GM23248 (cell line): Measurements from ENCODE around the gene TRAPPC3. TPM values are rescaled to one million over a fixed set of nuclear protein-coding genes. Genes with fewer than 3 reads are reported as not detected.

Source experiments
- DNase-seq: peaks from one replicate; pipeline ENCODE4 v3.0.0-alpha.2; 2015
- H2AFZ ChIP-seq: fragments of 200-600 bp; sonication (generic); 2 replicates; pipeline ENCODE4 v1.6.1; 2016; ENCODE audit warnings: antibody characterized with exemption
- H3F3A ChIP-seq: fragments of 200-600 bp; sonication (generic); 2 replicates; pipeline ENCODE4 v1.6.1; 2016; ENCODE audit warnings: mild to moderate bottlenecking, antibody characterized with exemption, mixed run types; ENCODE audit not compliant: insufficient read depth
- H3K27ac ChIP-seq: fragments of 200-600 bp; sonication (generic); 2 replicates; pipeline ENCODE4 v1.5.1; 2016; ENCODE audit warnings: mild to moderate bottlenecking
- H3K27me3 ChIP-seq: fragments of 200-600 bp; sonication (generic); replicated peaks from 2 replicates; pipeline ENCODE4 v1.6.1; 2016; ENCODE audit warnings: mild to moderate bottlenecking; ENCODE audit not compliant: insufficient read depth
- H3K36me3 ChIP-seq: fragments of 200-600 bp; sonication (generic); 2 replicates; pipeline ENCODE4 v1.6.1; 2016; ENCODE audit warnings: low read depth, mild to moderate bottlenecking
- H3K4me1 ChIP-seq: fragments of 200-600 bp; sonication (generic); 2 replicates; pipeline ENCODE4 v1.6.1; 2016; ENCODE audit warnings: mild to moderate bottlenecking; ENCODE audit not compliant: insufficient read depth
- H3K4me2 ChIP-seq: fragments of 200-600 bp; sonication (generic); one replicate; pipeline ENCODE4 v1.6.1; 2016; ENCODE audit warnings: mild to moderate bottlenecking; ENCODE audit not compliant: unreplicated experiment
- H3K4me3 ChIP-seq: fragments of 200-600 bp; sonication (generic); 2 replicates; pipeline ENCODE4 v1.5.1; 2016; ENCODE audit warnings: mild to moderate bottlenecking
- H3K79me2 ChIP-seq: fragments of 200-600 bp; sonication (generic); 2 replicates; pipeline ENCODE4 v1.6.1; 2016; ENCODE audit warnings: mild to moderate bottlenecking; ENCODE audit not compliant: insufficient read depth
- H3K9ac ChIP-seq: fragments of 200-600 bp; sonication (generic); 2 replicates; pipeline ENCODE4 v1.6.1; 2016; ENCODE audit warnings: mild to moderate bottlenecking
- H3K9me2 ChIP-seq: fragments of 200-600 bp; sonication (generic); 2 replicates; pipeline ENCODE4 v1.6.1; 2016; ENCODE audit warnings: mixed run types, mild to moderate bottlenecking, moderate library complexity; ENCODE audit not compliant: insufficient read depth
- H3K9me3 ChIP-seq: fragments of 200-600 bp; sonication (generic); one replicate; pipeline ENCODE4 v1.6.1; 2017; ENCODE audit warnings: low read depth
- H4K20me1 ChIP-seq: fragments of 200-600 bp; sonication (generic); 2 replicates; pipeline ENCODE4 v1.6.0; 2016; ENCODE audit not compliant: insufficient read depth
- EZH2 ChIP-seq: fragments of 200-600 bp; sonication (generic); IDR thresholded peaks from 2 replicates; pipeline ENCODE4 v1.6.1; 2018; ENCODE audit warnings: antibody characterized with exemption, mild to moderate bottlenecking; ENCODE audit not compliant: insufficient read depth, poor library complexity, severe bottlenecking
- EZH2phosphoT487 ChIP-seq: fragments of 200-600 bp; sonication (generic); IDR thresholded peaks from 2 replicates; pipeline ENCODE4 v1.6.1; 2018; ENCODE audit warnings: antibody characterized with exemption, moderate library complexity, mild to moderate bottlenecking, low read depth; ENCODE audit not compliant: insufficient read depth
- WGBS, 2 experiments: methylation state at CpG; one replicate each; pipeline ENCODE4 v1.1.6; 2015 to 2017; ENCODE audit warnings: low lambda C conversion rate in 2 of 2, low coverage in 1 of 2; ENCODE audit errors: missing lambda C conversion rate in 2 of 2; 5-methylcytosine and 5-hydroxymethylcytosine counted together
- in situ Hi-C: fragments of 300-500 bp; cut with MboI; formaldehyde crosslinking; loops from 2 replicates; pipeline ENCODE4 v1.15.0; 2020
- polyA plus RNA-seq: library from polyadenylated mRNA; unstranded; fragments of >200 nt; fragmentation: Nextera tagmentation; extraction: Ambion mirVana; gene quantifications from 2 replicates; pipeline ENCODE4 v1.2.1, GENCODE V29; 2016
- total RNA-seq: library from RNA; depleted of rRNA; stranded (reverse); fragments of >200 nt; shearing (Covaris generic); gene quantifications from 2 replicates; pipeline ENCODE4 v1.2.3, GENCODE V29; 2014

Gene TRAPPC3
- total and polyA plus RNA-seq, 2 experiments from 2014 or later, result 112 to 134 TPM

- WGBS, 2 experiments, result 96 to 99% methylated on average over 5 of the region's 5 CpGs
- no peaks in the 10 kb centered on the region for H3K9me2 ChIP-seq
- H3K4me3 ChIP-seq, result no peak overlapping the region
- H3K4me1 ChIP-seq, result 0 out of 2 replicates have a peak, but pooled peaks cover 3% of the 10 kb centered on the region
- no peaks in the 10 kb centered on the region for H3K9me3 ChIP-seq
- no peaks in the 10 kb centered on the region for H3K79me2 ChIP-seq
- H3K9ac ChIP-seq, result no peak overlapping the region
- H3K36me3 ChIP-seq, result no peaks in the 10 kb centered on the region
- no peaks in the 10 kb centered on the region for H3K27me3 ChIP-seq
- no peaks in the 10 kb centered on the region for H3F3A ChIP-seq
- in situ Hi-C loops, result loop anchor here (10.0 kb wide), 1 partner anchor 193 kb away; no protein-coding TSS in a partner anchor
- no peak for DNase-seq
- H3K27ac ChIP-seq, result no peak overlapping the region
- no peaks in the 10 kb centered on the region for H4K20me1 ChIP-seq
- H3K4me2 ChIP-seq, result no peak overlapping the region
- no peak overlapping the region for H2AFZ ChIP-seq
- TF ChIP-seq EZH2phosphoT487, result no peak
- no peak for TF ChIP-seq EZH2
Observed at GRCh38 chr1:36101546-36101945, 47.7 kb downstream of the TRAPPC3 start.

GRCh38 chr1:36100376-36100775, 48.9 kb downstream of the TRAPPC3 start:
- peak overlapping the region; percentile 54 for H2AFZ ChIP-seq
- WGBS, 2 experiments, result 52% methylated on average over 6 of the region's 6 CpGs
- TF ChIP-seq EZH2 (no peak), EZH2phosphoT487 (no peak)

DNA sequence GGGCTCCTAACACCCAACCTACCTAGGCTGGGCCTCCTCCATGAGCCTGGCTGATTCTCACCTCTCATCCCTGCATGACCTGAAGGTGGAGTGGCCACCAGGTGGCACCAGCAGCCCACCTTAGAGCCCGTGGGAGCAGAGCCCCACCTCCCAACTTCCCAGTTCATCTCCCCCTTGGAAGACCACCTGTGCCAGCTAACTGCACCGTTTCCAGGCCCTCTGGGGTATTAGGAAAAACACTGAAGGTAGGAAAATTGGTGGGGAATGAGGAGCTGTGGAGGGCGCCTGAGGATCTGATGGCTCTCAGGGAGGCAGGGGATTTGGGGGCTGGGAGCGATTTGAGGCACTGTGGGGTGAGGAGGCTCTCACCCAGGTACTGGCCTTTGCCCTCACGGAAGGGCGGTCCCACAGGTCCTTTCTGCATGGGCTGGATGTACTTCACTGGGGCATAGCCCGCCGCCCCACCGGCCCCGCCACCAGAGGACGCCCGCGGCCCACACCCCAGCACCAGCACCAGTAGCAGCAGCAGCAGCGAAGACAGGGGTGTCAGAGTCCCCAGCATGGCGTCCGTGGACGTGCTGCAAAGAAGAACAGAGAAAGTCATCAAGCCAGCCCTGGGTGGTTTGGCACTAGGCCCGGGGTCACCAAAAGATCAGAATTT, 49.5 kb downstream of the TRAPPC3 start:
- in situ Hi-C loops, result loop anchor here (10.0 kb wide), 1 partner anchor 195 kb away; no protein-coding TSS in a partner anchor
- H3K9ac ChIP-seq, result no peak overlapping the region
- no peak for TF ChIP-seq EZH2phosphoT487
- H3K4me3 ChIP-seq, result no peak overlapping the region
- H4K20me1 ChIP-seq, result no peaks in the 10 kb centered on the region
- no peaks in the 10 kb centered on the region for H3K9me2 ChIP-seq
- peaks cover 7% of the 10 kb centered on the region; the same call in 1 of the 2 replicates for H3F3A ChIP-seq
- H2AFZ ChIP-seq, result peak overlapping the region; percentile 54
- WGBS, 2 experiments, result 34 to 36% methylated on average over 12 to 18 of the region's 18 CpGs
- H3K9me3 ChIP-seq, result no peaks in the 10 kb centered on the region
- H3K4me2 ChIP-seq, result peak overlapping the region; percentile 14
- H3K79me2 ChIP-seq, result no peaks in the 10 kb centered on the region
- no peaks in the 10 kb centered on the region for H3K27me3 ChIP-seq
- DNase-seq, result peak; percentile 79
- no peak overlapping the region for H3K27ac ChIP-seq
- H3K4me1 ChIP-seq, result 0 out of 2 replicates have a peak, but pooled peaks cover 3% of the 10 kb centered on the region
- H3K36me3 ChIP-seq, result no peaks in the 10 kb centered on the region

More at GRCh38 chr1:36100376-36100775, 48.9 kb downstream of the TRAPPC3 start:
- H3K9me2 ChIP-seq, result no peaks in the 10 kb centered on the region
- H3K9me3 ChIP-seq, result no peaks in the 10 kb centered on the region
- no peaks in the 10 kb centered on the region for H3K36me3 ChIP-seq
- in situ Hi-C loops, result loop anchor here (10.0 kb wide), 1 partner anchor 194 kb away; no protein-coding TSS in a partner anchor
- DNase-seq, result peak; percentile 34
- peaks cover 4% of the 10 kb centered on the region; the same call in 1 of the 2 replicates for H3F3A ChIP-seq
- no peaks in the 10 kb centered on the region for H3K79me2 ChIP-seq
- H3K9ac ChIP-seq, result no peak overlapping the region
- H3K4me2 ChIP-seq, result peak overlapping the region; percentile 14
- H3K27ac ChIP-seq, result no peak overlapping the region
- H3K4me3 ChIP-seq, result no peak overlapping the region
- no peaks in the 10 kb centered on the region for H4K20me1 ChIP-seq
- H3K27me3 ChIP-seq, result no peaks in the 10 kb centered on the region
- H3K4me1 ChIP-seq, result 0 out of 2 replicates have a peak, but pooled peaks cover 3% of the 10 kb centered on the region

- WGBS, 2 experiments, result 72 to 73% methylated on average over 11 to 13 of the region's 13 CpGs
- in situ Hi-C loops, result no loop called here
- no peak for TF ChIP-seq EZH2phosphoT487
- TF ChIP-seq EZH2, result no peak
Observed at GRCh38 chr1:36098650-36099365, 50.5 kb downstream of the TRAPPC3 start.

More at GRCh38 chr1:36098650-36099365, 50.5 kb downstream of the TRAPPC3 start:
- H4K20me1 ChIP-seq, result peaks cover 5% of the 10 kb centered on the region; the same call in 1 of the 2 replicates
- no peak overlapping the region for H2AFZ ChIP-seq
- no peaks in the 10 kb centered on the region for H3K9me2 ChIP-seq
- no peaks in the 10 kb centered on the region for H3K9me3 ChIP-seq
- 0 out of 2 replicates have a peak, but pooled peaks cover 3% of the 10 kb centered on the region for H3K4me1 ChIP-seq
- H3F3A ChIP-seq, result peaks cover 16% of the 10 kb centered on the region
- no peaks in the 10 kb centered on the region for H3K27me3 ChIP-seq
- H3K4me2 ChIP-seq, result no peak overlapping the region
- H3K9ac ChIP-seq, result no peak overlapping the region
- no peak overlapping the region for H3K27ac ChIP-seq
- no peaks in the 10 kb centered on the region for H3K79me2 ChIP-seq
- no peak overlapping the region for H3K4me3 ChIP-seq
- peaks cover 7% of the 10 kb centered on the region; the same call in 1 of the 2 replicates for H3K36me3 ChIP-seq
- DNase-seq, result no peak
